Peyer's patch (tissue), 4 donors: Measurements from ENCODE around the gene IPCEF1.

ENCODE experiments used
- CTCF ChIP-seq, 6 experiments: fragments of 450-650 bp in 4 of 6; fragments of 200-600 bp in 2 of 6; sonication (generic) in 1 of 6; IDR thresholded peaks; one replicate each; pipeline ENCODE4 v1.5.1; 2017 to 2019; ENCODE audit warnings: antibody characterized with exemption in 6 of 6, mild to moderate bottlenecking in 3 of 6, moderate library complexity in 1 of 6
- POLR2A ChIP-seq, 2 donors: fragments of 450-650 bp; IDR thresholded peaks; one replicate each; pipeline ENCODE4 v1.5.1; 2017; ENCODE audit warnings: antibody characterized with exemption in 2 of 2, mild to moderate bottlenecking in 2 of 2, moderate library complexity in 2 of 2

- TF ChIP-seq CTCF (IDR thresholded peaks at IDR 0.05) (no peak), POLR2A (IDR thresholded peaks at IDR 0.05) (no peak)
Measured at GRCh38 chr6:154314084-154314483, 42.5 kb downstream of the IPCEF1 start.
